ENCODE results near the gene OPALIN.
"Not testable (repeated sequence)": the region's sequence is repeated elsewhere in the genome, so short reads cannot be mapped to it uniquely, and the experiment has no call there.

The OPALIN gene

GRCh38 chr10:96334616-96335526 is 23.9 kb downstream of the OPALIN start:
- DNase-seq: no peak

- no peak for DNase-seq
Measured at GRCh38 chr10:96333101-96333500, 25.7 kb downstream of the OPALIN start.

DNA sequence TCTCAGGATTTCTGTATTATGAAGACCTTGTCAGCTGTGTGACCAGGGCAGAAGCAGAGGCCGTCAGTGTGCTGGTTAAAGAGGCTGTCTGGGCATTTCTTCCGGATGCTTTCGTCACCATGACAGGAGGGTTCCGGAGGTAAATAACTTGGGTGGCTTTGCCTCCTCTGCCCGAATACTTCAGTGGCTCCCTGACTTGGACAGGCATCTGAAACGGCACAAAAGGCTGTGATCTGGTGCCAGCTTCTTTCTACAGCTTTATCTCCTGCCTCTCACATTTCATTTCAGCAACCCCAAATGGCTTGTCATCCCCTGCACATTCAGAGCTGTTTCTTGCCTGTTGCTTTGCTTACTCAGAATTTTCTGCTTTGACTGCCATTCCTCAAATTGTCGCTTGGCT is 31.3 kb downstream of the OPALIN start:
- no peak for DNase-seq

- no peak for DNase-seq
Measured at GRCh38 chr10:96325719-96326373, 33.0 kb downstream of the OPALIN start.

DNA sequence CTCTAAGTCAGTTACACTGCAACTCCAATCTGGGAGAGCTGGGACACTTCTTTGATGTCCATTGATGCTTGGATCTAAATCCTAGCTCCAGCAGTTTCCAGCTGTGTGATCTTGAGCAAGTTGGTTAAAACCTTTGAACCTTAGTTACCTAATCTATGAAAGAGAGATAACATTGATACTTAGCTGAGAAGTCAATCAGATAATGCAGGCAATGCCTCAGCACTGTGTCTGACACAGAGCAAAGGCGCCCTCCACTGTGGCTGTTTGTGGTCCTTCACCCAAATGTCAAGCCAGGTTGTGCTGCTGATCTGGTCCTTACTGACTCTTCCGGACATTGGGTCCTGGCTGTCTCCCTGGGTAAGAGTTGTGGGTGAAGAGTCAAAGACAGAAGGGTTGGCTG is 34.4 kb downstream of the OPALIN start:
- no peak for DNase-seq

DNA sequence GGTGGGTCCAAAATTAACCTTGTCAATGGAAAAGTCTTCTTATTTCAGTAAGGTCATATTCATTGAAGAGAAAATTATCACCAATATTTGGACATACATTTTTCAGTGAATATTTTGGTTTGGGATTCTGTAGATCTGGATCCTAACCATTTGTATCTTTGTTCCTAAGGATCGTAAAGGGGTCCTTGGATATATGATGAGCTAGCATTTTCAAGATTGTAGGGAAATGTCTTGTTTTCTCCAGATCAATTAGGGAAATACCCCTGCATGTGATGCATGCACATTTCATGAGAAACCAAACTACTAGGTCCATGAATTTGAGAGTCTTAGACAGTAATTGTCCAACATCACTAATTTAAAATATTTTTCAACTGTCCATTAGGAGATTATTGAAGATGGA is 36.5 kb downstream of the OPALIN start:
- DNase-seq: no peak

DNA sequence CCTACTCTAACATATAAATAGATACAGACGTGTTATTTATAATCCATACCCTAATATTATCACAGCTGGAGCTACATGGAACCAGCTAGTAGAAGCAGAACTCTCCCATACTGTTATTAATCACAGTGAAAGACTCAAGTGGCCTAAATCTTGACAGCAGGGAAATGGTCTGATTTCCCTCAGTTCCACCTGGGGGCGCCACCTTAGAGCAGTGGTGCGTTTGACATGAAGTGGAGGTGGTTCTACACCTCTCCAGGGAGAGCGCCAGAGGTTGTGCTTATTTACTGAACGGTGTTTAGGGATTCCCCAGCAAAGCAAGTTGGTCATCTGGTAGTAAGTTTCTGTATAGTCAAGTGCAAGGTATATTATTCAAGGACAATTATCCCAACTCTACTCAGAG is 37.0 kb downstream of the OPALIN start:
- no peak for DNase-seq

- DNase-seq: no peak
Measured at GRCh38 chr10:96319754-96320474, 38.9 kb downstream of the OPALIN start.

- DNase-seq: no peak
Measured at GRCh38 chr10:96317067-96317833, 41.6 kb downstream of the OPALIN start.

DNA sequence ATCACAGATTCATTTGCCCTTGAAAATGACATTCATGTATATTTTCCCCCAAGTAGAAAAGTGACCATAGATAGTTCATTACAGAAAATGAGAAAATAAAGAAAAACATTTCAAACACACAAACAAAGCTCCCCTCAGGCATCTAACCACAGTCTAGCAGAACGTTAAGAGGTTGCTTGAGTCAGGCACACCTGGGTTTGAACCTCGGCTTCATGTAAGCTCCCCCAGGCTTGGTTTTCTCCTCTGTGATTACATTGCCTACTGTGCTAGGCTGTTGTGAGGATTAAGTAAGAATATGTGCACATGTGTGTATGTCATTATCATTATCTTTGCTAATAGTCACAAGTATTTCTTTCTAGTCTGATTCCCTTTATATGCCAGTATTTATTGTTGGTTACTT is 45.5 kb downstream of the OPALIN start:
- no peak for DNase-seq

DNA sequence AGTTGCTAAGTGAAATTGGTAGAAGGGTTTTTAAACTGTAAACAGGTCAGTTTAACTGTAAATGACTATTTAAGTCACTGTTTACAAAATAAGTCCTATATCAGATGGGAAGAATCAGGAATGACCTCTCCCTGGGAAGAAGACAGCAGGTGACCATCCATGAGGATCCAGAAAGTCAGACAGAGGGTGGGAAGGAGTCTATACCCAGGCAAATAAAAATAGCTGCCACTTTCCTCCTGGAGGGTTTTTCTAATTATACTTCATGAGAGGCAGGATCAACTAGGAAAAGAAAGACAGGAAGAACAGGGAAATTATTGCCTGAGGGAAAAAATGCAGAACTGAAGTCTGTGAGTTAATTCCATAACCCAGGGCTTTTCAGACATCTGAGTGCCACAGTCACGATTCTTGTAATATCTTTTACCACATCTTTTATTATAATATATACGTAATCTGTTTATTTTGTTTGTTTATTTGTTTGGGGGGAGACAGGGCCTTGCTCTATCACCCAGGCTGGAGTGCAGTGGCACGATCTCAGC is 47.6 kb downstream of the OPALIN start:
- DNase-seq: no peak

DNA sequence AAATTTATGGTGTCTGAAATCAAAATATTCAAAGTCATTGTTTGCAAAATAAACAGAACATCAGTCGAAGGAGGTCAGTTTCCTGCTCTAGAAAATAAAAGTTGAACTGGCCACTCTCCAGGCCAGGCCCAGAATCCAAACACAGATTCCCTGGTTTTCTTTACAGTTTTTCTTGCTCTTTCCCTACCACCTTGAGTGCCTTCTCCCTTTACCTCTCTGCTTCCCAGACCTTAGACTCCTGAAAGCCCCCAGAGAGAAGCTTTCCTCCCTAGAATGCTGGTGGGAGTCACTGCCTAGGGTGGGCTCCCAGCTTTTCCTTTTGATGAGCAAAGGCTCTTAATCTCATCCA is 48.5 kb downstream of the OPALIN start:
- no peak for DNase-seq

- DNase-seq: no peak
Measured at GRCh38 chr10:96309628-96310320, 49.0 kb downstream of the OPALIN start.

DNA sequence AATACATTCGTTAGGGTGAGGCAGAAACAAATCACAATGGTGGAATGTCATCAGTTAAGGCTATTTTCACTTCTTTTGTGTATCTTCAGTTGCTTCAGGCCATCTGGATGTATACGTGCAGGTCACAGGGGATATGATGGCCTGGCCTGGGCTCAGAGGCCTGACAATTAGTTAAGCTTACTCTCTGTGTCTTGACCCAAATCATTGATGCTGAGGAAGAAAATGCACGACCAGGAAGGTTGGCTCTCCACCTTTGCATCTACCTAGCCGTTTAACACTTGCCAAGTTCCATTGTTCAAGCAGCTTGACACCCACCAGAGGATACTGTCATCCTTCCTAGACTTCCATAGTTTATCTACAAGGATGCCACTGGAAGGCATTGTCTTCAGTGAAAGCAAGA is 49.9 kb downstream of the OPALIN start:
- not testable (repeated sequence) for DNase-seq

DNA sequence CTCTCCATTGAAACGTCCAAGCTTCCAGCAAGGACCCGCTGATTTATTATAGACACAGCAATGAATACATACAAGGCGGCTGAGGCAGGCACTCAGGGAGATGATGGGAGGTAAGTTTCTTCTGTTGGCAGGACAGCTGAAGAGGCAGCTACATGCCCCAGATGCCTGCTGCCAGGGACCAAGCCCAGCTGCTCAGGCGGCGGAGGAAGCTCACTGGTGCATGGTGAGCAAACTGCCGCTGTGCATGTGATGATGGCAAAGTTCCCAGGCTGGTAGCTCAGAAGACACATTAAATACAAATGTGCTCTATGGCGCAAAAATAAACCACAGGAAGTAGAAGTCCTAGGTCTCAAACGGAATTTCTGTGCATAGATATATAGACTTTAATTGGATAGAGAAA is 52.3 kb downstream of the OPALIN start:
- peak; percentile 8 for DNase-seq

DNA sequence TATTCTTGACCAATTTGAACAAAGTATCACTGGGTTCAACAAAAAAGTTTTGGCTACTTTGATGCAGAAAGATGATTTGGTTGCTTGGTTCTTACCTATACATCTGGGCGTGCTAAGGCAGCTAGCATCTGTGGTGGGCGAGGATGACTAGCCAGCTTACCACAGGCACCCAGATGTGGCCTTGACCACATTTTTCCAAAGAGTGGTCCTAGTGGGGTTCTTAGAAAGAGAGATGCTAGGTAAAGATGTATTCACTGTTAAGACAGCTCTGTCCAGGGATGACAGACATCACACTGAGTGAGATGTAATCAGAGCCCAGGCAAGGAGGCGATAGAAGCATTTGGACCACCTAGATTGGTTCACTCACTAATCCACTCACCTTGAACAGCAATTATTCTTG is 53.8 kb downstream of the OPALIN start:
- no peak for DNase-seq

- DNase-seq: no peak
Measured at GRCh38 chr10:96304230-96304629, 54.6 kb downstream of the OPALIN start, which contains the start of gene DNTT. TSS of gene DNTT (plus strand) at chr10:96304434. CDS start at chr10:96304498, 64 bp downstream.

DNA sequence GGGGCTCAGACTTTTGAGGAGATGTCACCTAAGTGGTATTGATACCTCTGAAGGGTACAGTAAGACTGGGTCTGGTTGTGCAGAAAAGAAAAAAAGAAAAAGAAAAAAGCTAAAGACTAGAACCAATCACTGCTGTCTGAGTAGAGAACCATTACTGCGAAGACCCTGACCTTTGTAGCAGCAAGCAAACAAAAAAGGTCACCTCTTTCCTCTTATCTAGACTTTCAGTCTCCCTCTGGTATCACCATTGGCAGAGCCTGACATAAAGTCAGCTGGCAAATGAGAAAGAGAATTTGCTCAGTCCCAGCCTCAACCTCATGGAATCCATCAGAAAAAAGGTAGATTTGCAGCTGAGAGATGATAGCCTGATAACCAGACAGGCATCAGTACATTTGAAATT is 57.2 kb downstream of the OPALIN start:
- no peak for DNase-seq

- no peak for DNase-seq
Measured at GRCh38 chr10:96299383-96299782, 59.4 kb downstream of the OPALIN start.

- no peak for DNase-seq
Measured at GRCh38 chr10:96298362-96298761, 60.4 kb downstream of the OPALIN start.

DNA sequence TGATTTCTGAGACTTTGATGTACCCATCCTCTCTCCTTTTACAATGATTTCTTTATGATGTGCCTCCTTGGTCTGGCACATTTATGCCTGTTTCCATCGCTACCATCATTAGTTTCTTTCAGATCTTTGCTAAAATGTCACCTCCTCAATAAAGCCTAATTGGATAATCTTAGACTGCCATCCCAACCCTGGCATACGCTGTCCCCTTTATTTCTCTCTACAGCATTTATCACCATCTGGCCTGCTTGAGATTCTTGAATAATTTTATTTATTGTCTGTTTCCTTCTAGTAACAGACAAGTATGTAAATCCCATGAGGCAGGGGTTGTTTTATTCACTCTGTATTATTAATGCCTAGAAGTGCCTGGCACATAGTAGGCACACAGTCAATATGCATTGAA is 61.3 kb downstream of the OPALIN start:
- DNase-seq: no peak

DNA sequence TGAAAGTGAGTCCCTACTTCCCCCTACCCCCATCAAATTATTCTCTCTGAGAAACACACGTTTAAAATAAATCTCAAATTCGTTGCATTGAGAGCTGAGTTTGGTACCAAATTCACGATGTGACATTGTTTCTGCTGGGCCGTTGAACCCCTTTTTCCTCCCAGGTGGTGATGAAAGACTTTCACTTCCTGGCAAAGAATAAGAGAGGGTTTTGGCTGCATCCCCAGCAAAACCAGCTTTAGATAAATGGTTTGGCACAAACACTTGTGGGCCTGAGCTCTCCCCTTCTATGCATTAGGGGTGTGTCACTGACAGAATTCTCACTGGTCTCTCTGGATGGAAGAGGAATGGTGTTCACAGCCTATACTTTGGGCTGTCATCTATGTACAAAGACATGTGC is 63.3 kb downstream of the OPALIN start:
- DNase-seq: no peak

Data from activated gamma-delta T cell treated with Interleukin-2 at 50 U/mL for 16 hours (primary cell).